HG03060 (cell line): ENCODE results near the gene ADA.

Source experiments
- ATAC-seq: cut with Tn5 transposase; IDR thresholded peaks from one replicate; pipeline ENCODE4 v1.9.1; 2021; ENCODE audit warnings: low read depth, moderate number of reproducible peaks; ENCODE audit not compliant: unreplicated experiment

Gene ADA

GRCh38 chr20:44646641-44647274 lies 4.7 kb downstream of the ADA start:
- ATAC-seq: peak; percentile 53

DNA sequence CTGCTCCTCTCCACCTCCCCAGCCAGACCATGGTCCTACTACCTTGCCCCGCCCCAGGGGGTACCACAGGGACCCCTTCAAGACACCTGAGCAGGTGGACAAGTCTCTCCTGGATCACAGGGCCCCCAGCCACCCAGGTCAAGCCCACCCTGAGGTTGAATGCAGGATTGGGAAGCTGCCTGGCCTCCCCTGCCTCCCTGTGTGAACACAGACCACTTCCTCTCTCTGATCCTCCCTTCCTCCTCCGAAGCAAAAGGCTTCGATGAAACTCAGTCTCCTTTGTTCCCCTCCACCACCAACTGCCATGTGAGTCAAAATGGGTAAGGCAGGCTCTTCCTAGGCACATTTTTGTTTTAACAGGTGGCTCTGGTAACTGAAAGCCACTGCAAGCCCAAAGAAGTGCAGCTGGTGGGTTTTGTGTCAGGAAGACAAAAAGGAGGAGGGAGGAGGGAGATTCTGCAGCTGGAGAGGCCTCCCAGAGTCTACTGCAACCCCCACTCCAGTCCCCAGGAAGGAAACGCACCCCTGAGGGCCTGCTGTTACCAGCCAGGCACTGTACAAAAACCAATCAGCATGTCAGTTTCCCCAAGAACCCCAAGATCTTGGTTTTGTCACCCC lies 5.4 kb downstream of the ADA start:
- ATAC-seq: no peak

DNA sequence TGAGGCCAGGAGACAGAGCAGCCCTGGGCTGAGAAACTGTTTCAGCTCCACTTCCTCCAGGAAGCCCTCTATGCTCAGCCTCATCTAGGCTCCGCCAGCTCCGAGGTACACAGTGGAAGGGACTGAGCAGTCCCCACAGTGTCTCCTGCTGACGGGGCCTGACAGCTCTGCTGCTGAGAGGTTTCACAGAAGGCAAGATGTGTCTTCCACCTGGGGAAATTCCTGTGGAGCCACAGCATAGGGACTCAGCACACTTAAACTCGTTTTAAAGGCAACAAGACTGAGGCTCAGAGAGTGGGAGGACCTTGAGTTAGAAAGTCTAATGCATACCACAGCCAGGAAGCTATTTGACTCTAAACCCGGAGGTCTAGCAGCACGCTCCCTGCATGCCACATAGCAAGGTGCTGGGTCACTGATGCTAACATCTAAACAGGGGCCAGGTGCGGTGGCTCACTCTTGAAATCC lies 6.8 kb downstream of the ADA start:
- ATAC-seq: no peak

DNA sequence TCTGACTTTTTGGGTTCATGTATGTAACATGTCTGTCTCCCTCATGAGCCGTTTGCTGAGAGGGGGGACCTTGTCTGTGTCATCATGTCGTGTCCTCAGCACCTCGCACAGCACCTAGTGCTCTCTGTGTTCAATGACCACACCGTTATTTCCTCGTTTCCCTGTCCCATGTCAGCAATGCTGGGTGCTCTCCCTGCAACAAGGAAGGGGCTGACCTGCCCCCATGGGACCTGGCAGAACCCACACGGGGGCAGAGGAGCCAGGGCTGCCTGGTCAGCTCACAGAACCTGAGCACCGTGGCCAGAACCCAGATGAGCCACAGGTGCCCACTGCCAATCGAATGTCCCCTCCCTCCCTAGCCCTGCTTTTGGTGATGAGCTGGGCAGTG lies 7.3 kb downstream of the ADA start:
- no peak for ATAC-seq

- no peak for ATAC-seq
Measured at GRCh38 chr20:44643596-44644229, 7.8 kb downstream of the ADA start.

- no peak for ATAC-seq
Measured at GRCh38 chr20:44643154-44643519, 8.4 kb downstream of the ADA start.

DNA sequence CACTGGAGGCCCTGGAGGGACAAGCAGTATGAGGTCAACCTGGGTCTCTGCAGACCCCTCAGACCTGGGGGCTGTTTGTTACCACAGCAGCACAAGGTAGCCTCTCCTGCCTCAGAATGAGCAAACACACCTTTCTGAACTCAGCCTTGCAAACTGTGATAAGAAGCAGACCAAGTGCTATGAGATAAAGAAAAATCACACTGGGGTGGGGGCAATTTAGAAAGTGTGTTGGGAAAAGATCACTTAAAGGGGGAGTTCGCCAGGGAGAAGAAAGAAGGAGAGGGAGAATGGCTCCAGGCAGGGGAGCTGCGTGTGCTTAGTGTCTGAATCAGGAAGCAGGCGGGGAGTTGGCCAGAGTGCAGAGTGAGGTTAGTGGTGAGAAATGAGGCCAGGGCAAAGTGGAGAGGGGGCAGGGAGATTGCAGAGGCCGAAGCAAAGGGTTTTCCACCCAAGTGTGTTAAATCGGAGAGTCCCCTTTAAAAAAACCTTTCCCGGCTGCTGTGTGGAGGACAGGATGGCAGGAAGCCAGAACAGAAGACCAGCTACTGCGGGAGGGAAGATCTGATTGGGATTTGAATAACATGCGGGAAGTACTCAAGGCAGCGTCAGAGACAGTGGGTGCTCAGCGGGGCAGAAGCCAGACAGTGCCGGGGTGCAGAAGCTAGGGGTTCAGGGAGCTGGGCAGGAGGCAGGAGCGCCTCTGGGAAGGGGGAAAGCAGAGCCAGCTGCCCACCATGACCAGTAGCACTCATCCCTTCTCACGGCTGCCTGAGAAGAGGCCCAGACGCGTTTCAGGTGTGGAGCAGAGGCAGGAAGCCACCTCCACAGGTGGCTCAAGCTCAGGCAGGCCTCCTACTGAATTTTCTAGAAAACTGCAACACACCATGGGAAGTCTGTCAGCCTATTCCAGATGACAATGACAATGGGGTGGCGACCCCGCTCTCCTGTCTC lies 9.0 kb downstream of the ADA start:
- no peak for ATAC-seq

- ATAC-seq: no peak
Measured at GRCh38 chr20:44641325-44641724, 10.2 kb downstream of the ADA start.

- ATAC-seq: no peak
Measured at GRCh38 chr20:44640522-44640921, 11.0 kb downstream of the ADA start.

- ATAC-seq: no peak
Measured at GRCh38 chr20:44637522-44638372, 13.8 kb downstream of the ADA start.

GRCh38 chr20:44637042-44637441 lies 14.5 kb downstream of the ADA start:
- no peak for ATAC-seq

- no peak for ATAC-seq
Measured at GRCh38 chr20:44635877-44636276, 15.6 kb downstream of the ADA start.

DNA sequence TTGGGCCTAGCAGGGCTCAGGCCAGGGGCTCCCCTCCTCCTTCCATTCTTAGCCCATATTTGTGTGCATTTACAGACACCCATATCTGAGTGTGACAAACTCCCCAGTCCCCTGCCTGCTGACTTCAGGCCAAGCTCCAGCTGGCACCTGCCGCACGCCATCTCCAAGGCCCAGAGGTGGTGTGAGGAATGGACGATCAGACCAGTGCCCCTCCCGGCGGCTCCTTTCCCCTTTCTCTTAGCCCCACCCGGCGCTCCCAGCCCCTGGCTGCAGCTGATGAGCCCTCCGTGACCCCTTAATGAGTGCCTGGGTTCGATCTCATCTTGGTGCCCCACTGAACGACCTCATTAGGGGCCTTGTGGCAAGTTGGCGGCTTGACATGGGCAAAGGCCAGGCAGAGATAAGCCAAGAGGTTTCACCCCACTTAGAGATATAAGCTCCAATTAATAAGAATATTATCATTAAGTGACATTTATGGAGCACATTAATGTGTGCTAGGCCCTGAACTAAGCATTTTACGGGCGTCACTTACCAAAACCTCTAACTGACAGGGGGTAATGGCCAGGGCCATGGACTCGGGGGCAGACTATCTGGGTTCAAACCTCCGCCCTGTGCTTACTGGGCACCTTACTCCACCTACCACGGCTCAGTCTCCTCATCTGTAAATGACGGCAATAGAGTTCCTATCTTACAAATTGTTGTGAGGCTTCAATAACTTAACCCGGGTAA lies 17.5 kb downstream of the ADA start:
- ATAC-seq: no peak

GRCh38 chr20:44633187-44633810 lies 18.2 kb downstream of the ADA start:
- ATAC-seq: no peak

DNA sequence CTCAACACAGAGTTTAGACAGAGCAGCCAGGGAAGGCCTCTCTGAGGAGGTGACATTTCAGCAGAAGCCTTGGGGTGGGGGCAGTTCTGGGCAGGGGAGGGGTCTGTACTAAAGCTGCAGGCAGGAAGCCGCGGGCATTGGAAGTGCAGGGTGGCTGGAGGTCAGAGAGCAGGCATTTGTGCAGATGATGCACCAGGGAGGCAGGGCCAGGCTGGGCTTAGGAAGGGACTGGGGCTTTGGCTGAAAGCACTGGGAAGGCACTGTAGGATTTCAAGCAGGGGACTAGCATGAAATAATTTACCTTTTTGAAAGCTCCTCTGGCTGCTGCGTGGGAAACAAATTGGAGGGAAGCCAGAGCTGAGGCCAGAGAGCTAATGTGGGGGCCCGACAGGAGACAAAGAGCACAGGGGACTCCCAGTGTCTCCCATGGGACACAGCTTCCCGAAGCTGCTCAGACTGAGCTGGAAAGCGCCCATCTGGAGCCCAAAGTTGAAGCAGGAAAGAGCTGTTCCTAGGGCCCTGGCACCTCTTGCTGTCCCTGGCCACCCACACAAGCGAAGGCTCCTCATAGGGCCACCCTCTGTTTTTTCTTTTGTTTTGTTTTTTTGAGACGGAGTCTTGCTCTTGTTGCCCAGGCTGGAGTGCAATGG lies 19.3 kb downstream of the ADA start:
- ATAC-seq: no peak

- no peak for ATAC-seq
Measured at GRCh38 chr20:44630297-44630696, 21.2 kb downstream of the ADA start.

DNA sequence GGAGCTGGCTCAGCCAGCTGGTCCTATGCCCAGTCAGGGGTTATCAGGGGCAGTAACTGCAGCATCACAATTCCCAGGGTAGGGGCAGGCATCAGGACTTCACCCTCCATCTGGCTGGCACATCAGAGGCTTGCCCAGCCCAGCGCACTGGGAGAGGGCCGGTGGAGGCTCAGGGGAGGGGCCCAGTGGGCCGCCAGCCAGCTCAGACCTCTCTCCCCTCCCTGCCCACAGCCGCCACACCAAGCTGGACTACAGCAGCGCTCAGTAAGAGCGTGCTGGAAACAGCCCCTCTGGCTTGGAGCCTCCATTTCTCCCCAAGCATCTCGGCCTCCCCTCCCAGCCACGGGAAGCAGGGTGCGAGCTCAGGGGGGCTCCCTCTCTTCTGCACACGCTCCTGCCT lies 22.0 kb downstream of the ADA start:
- no peak for ATAC-seq

DNA sequence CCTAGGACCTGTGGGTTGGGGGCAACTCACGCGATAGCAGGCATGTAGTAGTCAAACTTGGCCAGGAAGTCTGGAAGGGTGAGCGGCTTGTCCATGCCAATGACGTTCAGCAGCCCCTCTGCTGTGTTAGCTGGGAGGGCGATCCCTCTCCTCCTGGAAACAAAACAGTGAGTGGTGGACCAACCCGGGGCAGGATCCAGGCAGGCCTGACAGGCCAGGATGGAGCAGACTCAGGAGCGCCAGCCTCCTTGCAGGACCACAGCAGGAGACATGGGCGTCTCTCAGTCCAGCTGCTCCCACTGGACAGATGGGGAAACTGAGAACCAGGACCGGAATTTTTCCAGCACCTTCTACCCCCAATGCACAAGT lies 22.5 kb downstream of the ADA start:
- no peak for ATAC-seq
